Neural progenitor cell (in vitro differentiated cells): Measurements from ENCODE around the gene FAM204A.

ENCODE experiments used
- EZH2 ChIP-seq: fragments of 200-600 bp; sonication (generic); IDR thresholded peaks from 2 replicates; pipeline ENCODE4 v1.6.1; 2017; ENCODE audit warnings: antibody characterized with exemption, mild to moderate bottlenecking, moderate library complexity
- EZH2phosphoT487 ChIP-seq: fragments of 200-600 bp; sonication (generic); IDR thresholded peaks from 2 replicates; pipeline ENCODE4 v1.6.1; 2017; ENCODE audit warnings: antibody characterized with exemption
- TF ChIP-seq, protein P1 (sequence below): fragments of 200-600 bp; sonication (generic); IDR thresholded peaks from 2 replicates; pipeline ENCODE4 v1.5.1; 2017; ENCODE audit warnings: antibody characterized with exemption, mild to moderate bottlenecking

DNA sequence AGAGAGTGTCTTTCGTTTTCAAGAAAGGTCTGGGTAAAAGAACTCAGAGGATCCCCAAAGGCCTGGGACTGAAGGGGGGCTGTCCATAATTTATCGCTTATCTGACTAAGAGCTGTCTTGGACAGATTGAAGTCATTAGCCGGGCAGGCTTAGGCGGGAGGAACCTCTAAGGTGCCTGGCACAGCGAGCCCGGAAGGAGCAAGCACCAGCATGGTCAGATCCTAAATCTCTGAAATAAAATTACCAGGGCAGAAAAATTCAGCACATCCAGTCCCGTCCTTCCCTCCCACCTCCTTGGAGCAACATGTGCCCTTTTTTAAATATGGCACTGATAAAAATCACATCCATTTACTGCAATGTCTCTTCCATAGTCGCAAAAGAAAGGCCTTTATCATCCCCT is 86.8 kb downstream of the FAM204A start:
- TF ChIP-seq, protein P1, sequence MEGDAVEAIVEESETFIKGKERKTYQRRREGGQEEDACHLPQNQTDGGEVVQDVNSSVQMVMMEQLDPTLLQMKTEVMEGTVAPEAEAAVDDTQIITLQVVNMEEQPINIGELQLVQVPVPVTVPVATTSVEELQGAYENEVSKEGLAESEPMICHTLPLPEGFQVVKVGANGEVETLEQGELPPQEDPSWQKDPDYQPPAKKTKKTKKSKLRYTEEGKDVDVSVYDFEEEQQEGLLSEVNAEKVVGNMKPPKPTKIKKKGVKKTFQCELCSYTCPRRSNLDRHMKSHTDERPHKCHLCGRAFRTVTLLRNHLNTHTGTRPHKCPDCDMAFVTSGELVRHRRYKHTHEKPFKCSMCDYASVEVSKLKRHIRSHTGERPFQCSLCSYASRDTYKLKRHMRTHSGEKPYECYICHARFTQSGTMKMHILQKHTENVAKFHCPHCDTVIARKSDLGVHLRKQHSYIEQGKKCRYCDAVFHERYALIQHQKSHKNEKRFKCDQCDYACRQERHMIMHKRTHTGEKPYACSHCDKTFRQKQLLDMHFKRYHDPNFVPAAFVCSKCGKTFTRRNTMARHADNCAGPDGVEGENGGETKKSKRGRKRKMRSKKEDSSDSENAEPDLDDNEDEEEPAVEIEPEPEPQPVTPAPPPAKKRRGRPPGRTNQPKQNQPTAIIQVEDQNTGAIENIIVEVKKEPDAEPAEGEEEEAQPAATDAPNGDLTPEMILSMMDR, result no peak
- no peak for TF ChIP-seq EZH2phosphoT487
- TF ChIP-seq EZH2, result no peak
